ENCODE data around the gene PCBP4. TPM values are rescaled to one million over a fixed set of nuclear protein-coding genes. Genes with fewer than 3 reads are reported as not detected.

The PCBP4 gene
- total RNA-seq (2022; extraction: Qiagen RNA extraction; ENCODE audit: low read depth): 11.7 to 13.8 TPM (median 12.9 TPM) in 5 replicates

GRCh38 chr3:51967384-51968169 lies at the start of gene PCBP4:
PCBP4 (minus strand) TSS chr3:51967454; CDS start chr3:51961240, 6,214 bp downstream.

GRCh38 chr3:51995346-51996163 lies 28.3 kb upstream of the PCBP4 start, which contains the start of gene RPL29:
RPL29 (minus strand) TSS chr3:51995895; CDS start chr3:51995461, 434 bp downstream.

GRCh38 chr3:51982838-51983577 lies 15.8 kb upstream of the PCBP4 start, which contains the start of gene ACY1:
ACY1 (plus strand) TSS chr3:51983535; CDS start chr3:51984065, 530 bp downstream.

GRCh38 chr3:51974963-51975851 lies 8.0 kb upstream of the PCBP4 start, which contains the start of gene ABHD14A:
ABHD14A (plus strand) TSS chr3:51975064; CDS start chr3:51975136, 72 bp downstream.

GRCh38 chr3:51955175-51955892 lies 11.9 kb downstream of the PCBP4 start, which contains the start of gene GPR62:
GPR62 (plus strand) TSS chr3:51955381; CDS start chr3:51955653, 272 bp downstream.

GRCh38 chr3:51941798-51942602 lies 25.3 kb downstream of the PCBP4 start, which contains the start of the genes PARP3 and RRP9:
PARP3 (plus strand) TSS chr3:51942363; CDS start chr3:51943356, 993 bp downstream.
RRP9 (minus strand) TSS chr3:51941904; CDS start chr3:51941867, 37 bp downstream.

Other genes starting within 250 kb of the PCBP4 start
- gene IQCF6, start 188.2 kb downstream of the PCBP4 start, total RNA-seq (2022; extraction: Qiagen RNA extraction; ENCODE audit: low read depth): not detected in 5 replicates
- not detected in 5 replicates for gene IQCF2, start 105.8 kb downstream of the PCBP4 start, total RNA-seq (2022; extraction: Qiagen RNA extraction; ENCODE audit: low read depth)
- not detected in 5 replicates for gene IQCF5, start 91.9 kb downstream of the PCBP4 start, total RNA-seq (2022; extraction: Qiagen RNA extraction; ENCODE audit: low read depth)
- 0.14 TPM in 1 of 5 replicates, not detected in the others for gene IQCF1, start 64.1 kb downstream of the PCBP4 start, total RNA-seq (2022; extraction: Qiagen RNA extraction; ENCODE audit: low read depth)
- gene RRP9, start 25.6 kb downstream of the PCBP4 start, total RNA-seq (2022; extraction: Qiagen RNA extraction; ENCODE audit: low read depth): 41.0 to 56.7 TPM (median 47.7 TPM) in 5 replicates
- 8.4 to 10.5 TPM (median 9.5 TPM) in 5 replicates for gene PARP3, start 25.1 kb downstream of the PCBP4 start, total RNA-seq (2022; extraction: Qiagen RNA extraction; ENCODE audit: low read depth)
- gene GPR62, start 12.1 kb downstream of the PCBP4 start, total RNA-seq (2022; extraction: Qiagen RNA extraction; ENCODE audit: low read depth): 0.06 TPM in 1 of 5 replicates, not detected in the others
- gene ABHD14B, start 6.6 kb upstream of the PCBP4 start, total RNA-seq (2022; extraction: Qiagen RNA extraction; ENCODE audit: low read depth): 30.3 to 35.7 TPM (median 32.1 TPM) in 5 replicates
- 9.4 to 15.7 TPM (median 14.2 TPM) in 5 replicates for gene ABHD14A, start 7.6 kb upstream of the PCBP4 start, total RNA-seq (2022; extraction: Qiagen RNA extraction; ENCODE audit: low read depth)
- gene ACY1, start 16.1 kb upstream of the PCBP4 start, total RNA-seq (2022; extraction: Qiagen RNA extraction; ENCODE audit: low read depth): 23.8 to 27.0 TPM (median 25.0 TPM) in 5 replicates
- 1,233 to 1,659 TPM (median 1,287 TPM) in 5 replicates for gene RPL29, start 28.4 kb upstream of the PCBP4 start, total RNA-seq (2022; extraction: Qiagen RNA extraction; ENCODE audit: low read depth)
- gene DUSP7, start 89.1 kb upstream of the PCBP4 start, total RNA-seq (2022; extraction: Qiagen RNA extraction; ENCODE audit: low read depth): 14.3 to 16.0 TPM (median 14.8 TPM) in 5 replicates
- 15.5 to 20.4 TPM (median 17.8 TPM) in 5 replicates for gene POC1A, start 187.0 kb upstream of the PCBP4 start, total RNA-seq (2022; extraction: Qiagen RNA extraction; ENCODE audit: low read depth)
- gene ALAS1, start 230.7 kb upstream of the PCBP4 start, total RNA-seq (2022; extraction: Qiagen RNA extraction; ENCODE audit: low read depth): 49.5 to 55.6 TPM (median 52.5 TPM) in 5 replicates

All from A549 treated with DMSO at 1 μM for 4 hours (cell line).